Caki2 (cell line): ENCODE data around the gene PTPRD. TPM values are rescaled to one million over a fixed set of nuclear protein-coding genes. Genes with fewer than 3 reads are reported as not detected.

Source experiments
- DNase-seq: peaks from one replicate; pipeline ENCODE4 v3.0.0-alpha.2; 2015; ENCODE audit warnings: low read depth
- in situ Hi-C: cut with HindIII; loops from 2 replicates; pipeline ENCODE4 v1.10.0; 2016; ENCODE audit warnings: low sequenced_read_pairs, low pct_unique_long_range_greater_than_20kb, mixed read lengths
- total RNA-seq: library from RNA; depleted of rRNA; stranded (reverse); fragments of >200 nt; shearing (Covaris generic); gene quantifications from 2 replicates; pipeline ENCODE4 v1.2.3, GENCODE V29; 2014; ENCODE audit warnings: low replicate concordance

The PTPRD gene
- total RNA-seq, 1 experiment from 2014 or later = 1.1 TPM

- in situ Hi-C loops = no loop called here
These were observed 2178.2 kb downstream of the PTPRD start for GRCh38 chr9:8434621-8435020.

GRCh38 chr9:8432224-8432623, 2180.6 kb downstream of the PTPRD start:
- DNase-seq = no peak
- in situ Hi-C loops = no loop called here

More at GRCh38 chr9:8434621-8435020, 2178.2 kb downstream of the PTPRD start:
- DNase-seq = no peak

- no peak for DNase-seq
- in situ Hi-C loops = no loop called here
These were observed 2181.3 kb downstream of the PTPRD start for GRCh38 chr9:8431505-8431904.

GRCh38 chr9:8430945-8431344, 2181.9 kb downstream of the PTPRD start:
- DNase-seq = no peak
- in situ Hi-C loops = no loop called here

GRCh38 chr9:8429768-8430167, 2183.0 kb downstream of the PTPRD start:
- in situ Hi-C loops = no loop called here
- no peak for DNase-seq

- in situ Hi-C loops = no loop called here
- DNase-seq = no peak
These were observed 2183.6 kb downstream of the PTPRD start for GRCh38 chr9:8429157-8429556.

GRCh38 chr9:8428389-8428788, 2184.4 kb downstream of the PTPRD start:
- DNase-seq = no peak
- in situ Hi-C loops = no loop called here

- in situ Hi-C loops = no loop called here
- DNase-seq = no peak
These were observed 2187.9 kb downstream of the PTPRD start for GRCh38 chr9:8424786-8425410.

GRCh38 chr9:8420416-8420815, 2192.4 kb downstream of the PTPRD start:
- no peak for DNase-seq
- in situ Hi-C loops = no loop called here

- DNase-seq = no peak
- in situ Hi-C loops = no loop called here
These were observed 2193.1 kb downstream of the PTPRD start for GRCh38 chr9:8419596-8420275.

GRCh38 chr9:8417341-8417740, 2195.5 kb downstream of the PTPRD start:
- in situ Hi-C loops = no loop called here

GRCh38 chr9:8412327-8412726, 2200.5 kb downstream of the PTPRD start:
- no peak for DNase-seq
- in situ Hi-C loops = no loop called here

More at GRCh38 chr9:8417341-8417740, 2195.5 kb downstream of the PTPRD start:
- no peak for DNase-seq

GRCh38 chr9:8408575-8409190, 2204.1 kb downstream of the PTPRD start:
- DNase-seq = no peak
- in situ Hi-C loops = no loop called here

GRCh38 chr9:8401961-8402705, 2210.7 kb downstream of the PTPRD start:
- in situ Hi-C loops = no loop called here
- DNase-seq = no peak

GRCh38 chr9:8400378-8400777, 2212.4 kb downstream of the PTPRD start:
- no peak for DNase-seq
- in situ Hi-C loops = no loop called here

GRCh38 chr9:8395022-8395421, 2217.8 kb downstream of the PTPRD start:
- no peak for DNase-seq
- in situ Hi-C loops = no loop called here

- in situ Hi-C loops = no loop called here
- DNase-seq = no peak
These were observed 2218.5 kb downstream of the PTPRD start for GRCh38 chr9:8394341-8394740.

- in situ Hi-C loops = no loop called here
- DNase-seq = no peak
These were observed 2219.9 kb downstream of the PTPRD start for GRCh38 chr9:8392866-8393265.

- no peak for DNase-seq
- in situ Hi-C loops = no loop called here
These were observed 2221.2 kb downstream of the PTPRD start for GRCh38 chr9:8391566-8391965.
